GM12891 (cell line): ENCODE data around the gene CLEC2B.

ENCODE experiments used
- POLR2A ChIP-seq: IDR thresholded peaks from 2 replicates; pipeline ENCODE4 v1.6.1; 2011; ENCODE audit warnings: low read depth, low read length, control low read depth
- POLR2AphosphoS5 ChIP-seq: IDR thresholded peaks from 2 replicates; pipeline ENCODE4 v1.6.1; 2011; ENCODE audit warnings: low read depth, low read length, control low read depth
- TAF1 ChIP-seq: IDR thresholded peaks from 2 replicates; pipeline ENCODE4 v1.6.1; 2011; ENCODE audit warnings: low read depth, low read length, control low read depth

DNA sequence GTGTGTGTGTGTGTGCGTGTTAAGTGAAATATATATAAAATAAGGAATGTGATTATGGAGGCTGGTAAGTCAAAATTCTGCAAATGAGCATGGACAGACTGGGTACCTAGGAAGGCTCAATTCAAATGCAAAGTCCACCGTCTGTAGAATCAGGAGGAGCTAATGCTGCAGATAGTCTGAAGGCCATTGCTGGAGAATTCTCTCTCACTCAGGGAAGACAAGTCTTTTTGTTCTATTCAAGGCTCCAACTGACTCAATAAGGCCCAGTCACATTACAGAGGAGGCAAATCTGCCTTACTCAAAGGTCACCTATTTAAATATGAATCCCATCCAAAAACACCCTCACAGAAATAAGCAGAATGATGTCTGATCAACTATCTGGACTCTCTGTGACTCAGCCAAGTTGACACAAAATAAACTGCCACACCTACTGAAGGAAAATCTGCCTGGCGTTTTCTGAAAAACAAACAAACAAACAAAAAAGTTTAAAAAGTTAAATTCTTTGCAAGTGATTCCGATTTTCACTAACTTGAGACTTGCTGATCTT, 11.5 kb upstream of the CLEC2B start:
- TF ChIP-seq POLR2A (no peak), POLR2AphosphoS5 (no peak), TAF1 (no peak)
